HG02870 (cell line): ENCODE results near the gene TCHHL1.

Experiments
- ATAC-seq: cut with Tn5 transposase; IDR thresholded peaks from one replicate; pipeline ENCODE4 v1.9.1; 2021; ENCODE audit warnings: mild to moderate bottlenecking, moderate library complexity; ENCODE audit not compliant: unreplicated experiment

The TCHHL1 gene

GRCh38 chr1:152089014-152089674 lies at the start of gene TCHHL1:
TCHHL1 (minus strand) TSS chr1:152089064; CDS start chr1:152088143, 921 bp downstream.
- no peak for ATAC-seq

GRCh38 chr1:152137215-152137614 lies 48.4 kb upstream of the TCHHL1 start:
- no peak for ATAC-seq

- ATAC-seq = no peak
These were observed 41.3 kb upstream of the TCHHL1 start for GRCh38 chr1:152130186-152130585.

- ATAC-seq = no peak
These were observed 38.8 kb upstream of the TCHHL1 start for GRCh38 chr1:152127673-152128072.

GRCh38 chr1:152125834-152126443 lies 37.1 kb upstream of the TCHHL1 start:
- no peak for ATAC-seq

GRCh38 chr1:152118915-152119314 lies 30.1 kb upstream of the TCHHL1 start:
- no peak for ATAC-seq

GRCh38 chr1:152115344-152115743 lies 26.5 kb upstream of the TCHHL1 start, which contains the start of gene TCHH:
TCHH (minus strand) TSS chr1:152115444; CDS start chr1:152114080, 1,364 bp downstream.
- ATAC-seq = no peak

GRCh38 chr1:152112885-152113432 lies 24.1 kb upstream of the TCHHL1 start:
- ATAC-seq = no peak

GRCh38 chr1:152112101-152112884 lies 23.4 kb upstream of the TCHHL1 start:
- ATAC-seq = no peak

GRCh38 chr1:152111515-152111968 lies 22.7 kb upstream of the TCHHL1 start:
- no peak for ATAC-seq

GRCh38 chr1:152110860-152111514 lies 22.1 kb upstream of the TCHHL1 start:
- no peak for ATAC-seq

GRCh38 chr1:152110365-152110859 lies 21.5 kb upstream of the TCHHL1 start:
- no peak for ATAC-seq

GRCh38 chr1:152109998-152110294 lies 21.1 kb upstream of the TCHHL1 start:
- no peak for ATAC-seq

GRCh38 chr1:152109231-152109997 lies 20.6 kb upstream of the TCHHL1 start:
- ATAC-seq = no peak

GRCh38 chr1:152108882-152109222 lies 20.0 kb upstream of the TCHHL1 start:
- ATAC-seq = no peak

- no peak for ATAC-seq
These were observed 19.4 kb upstream of the TCHHL1 start for GRCh38 chr1:152107984-152108881.

GRCh38 chr1:152107031-152107983 lies 18.4 kb upstream of the TCHHL1 start:
- ATAC-seq = no peak

- no peak for ATAC-seq
These were observed 16.0 kb upstream of the TCHHL1 start for GRCh38 chr1:152104854-152105253.
